ENCODE measurements around the gene NIPAL4.
A peak's percentile ranks its signal among the peaks of the same experiment; 100 is the strongest.
"Not testable (repeated sequence)": the region's sequence is repeated elsewhere in the genome, so short reads cannot be mapped to it uniquely, and the experiment has no call there.

The NIPAL4 gene

DNA sequence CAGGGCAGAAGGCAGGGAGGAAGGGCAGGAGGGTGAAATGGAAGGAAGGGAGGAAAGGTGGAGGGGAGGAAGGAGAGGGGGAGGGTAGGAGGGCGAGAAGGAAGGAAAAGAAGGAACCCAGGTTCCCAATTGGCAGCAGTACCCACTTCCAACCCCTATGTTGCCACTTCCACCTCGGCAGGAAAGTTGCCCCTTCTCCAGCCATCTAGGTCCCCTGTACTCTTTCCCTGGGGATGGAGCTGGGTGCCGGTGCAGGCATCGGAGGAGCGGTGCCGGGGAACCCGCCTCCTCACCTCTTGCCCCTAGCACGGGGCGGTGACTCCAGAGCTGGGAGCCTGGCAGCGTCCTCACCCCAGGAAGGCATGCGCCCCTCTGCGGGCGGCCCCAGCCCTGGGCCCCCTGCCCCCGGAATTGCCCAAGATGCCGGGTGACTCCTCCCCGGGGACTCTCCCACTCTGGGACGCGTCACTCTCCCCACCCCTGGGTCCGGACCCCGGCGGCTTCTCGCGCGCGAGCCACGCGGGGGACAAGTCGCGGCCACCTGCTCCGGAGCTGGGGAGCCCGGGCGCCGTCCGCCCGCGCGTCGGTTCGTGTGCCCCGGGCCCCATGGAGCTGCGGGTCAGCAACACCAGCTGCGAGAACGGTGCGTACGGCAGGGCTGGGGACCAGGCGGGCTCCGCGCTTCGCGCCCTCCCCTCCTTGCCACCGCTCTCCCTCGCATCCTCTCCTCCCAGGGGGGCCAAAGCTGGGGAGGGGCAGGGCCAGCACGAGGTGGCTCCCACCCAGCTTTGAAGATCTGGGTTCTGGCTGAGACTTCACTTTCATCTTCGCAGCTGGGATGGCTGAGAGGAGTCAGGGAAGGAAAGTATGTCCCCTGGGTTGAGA, at the start of gene NIPAL4:
TSS of gene NIPAL4 (plus strand) at position 499 of the 885 bp plus-strand sequence. CDS start at position 607, 108 bp downstream.
- Mint-ChIP-seq H3K4me3 (peak within 1 kb of the TSS; percentile 68), H3K4me1 (peaks cover 27% of the 10 kb centered on the region), H3K27ac (peak within 1 kb of the TSS; percentile 26), H3K36me3 (ENCODE audit: low read depth) (no peaks in the 10 kb centered on the region), H3K27me3 (peaks cover 36% of the 10 kb centered on the region), H3K9me3 (no peaks in the 10 kb centered on the region)
- peak; percentile 56 for DNase-seq
- peak; percentile 45 for ATAC-seq

DNA sequence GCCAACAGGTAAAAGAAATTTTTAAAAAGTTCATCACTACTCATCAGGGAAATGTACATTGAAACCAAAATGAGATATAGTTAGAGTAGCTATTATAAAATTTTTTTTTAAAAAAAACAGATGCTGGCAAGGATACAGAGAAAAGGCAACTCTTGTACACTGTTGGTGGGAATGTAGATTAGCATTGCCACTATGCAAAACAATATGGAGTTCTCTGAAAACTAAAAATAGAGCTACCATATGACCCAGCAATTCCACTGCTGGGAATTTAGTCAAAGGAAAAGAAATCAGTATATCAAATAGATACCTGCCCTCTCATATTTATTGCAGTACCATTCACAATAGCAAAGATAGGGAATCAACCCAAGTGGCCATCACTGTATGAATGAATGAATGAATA, 44.2 kb upstream of the NIPAL4 start:
- no peak overlapping the region for H3K27ac Mint-ChIP-seq
- H3K4me1 Mint-ChIP-seq: no peaks in the 10 kb centered on the region
- H3K27me3 Mint-ChIP-seq: peaks cover 9% of the 10 kb centered on the region
- DNase-seq (no peak), ATAC-seq (no peak)
- peaks cover 6% of the 10 kb centered on the region for H3K36me3 Mint-ChIP-seq (ENCODE audit: low read depth)
- no peak overlapping the region for H3K4me3 Mint-ChIP-seq
- H3K9me3 Mint-ChIP-seq: peaks cover 14% of the 10 kb centered on the region

DNA sequence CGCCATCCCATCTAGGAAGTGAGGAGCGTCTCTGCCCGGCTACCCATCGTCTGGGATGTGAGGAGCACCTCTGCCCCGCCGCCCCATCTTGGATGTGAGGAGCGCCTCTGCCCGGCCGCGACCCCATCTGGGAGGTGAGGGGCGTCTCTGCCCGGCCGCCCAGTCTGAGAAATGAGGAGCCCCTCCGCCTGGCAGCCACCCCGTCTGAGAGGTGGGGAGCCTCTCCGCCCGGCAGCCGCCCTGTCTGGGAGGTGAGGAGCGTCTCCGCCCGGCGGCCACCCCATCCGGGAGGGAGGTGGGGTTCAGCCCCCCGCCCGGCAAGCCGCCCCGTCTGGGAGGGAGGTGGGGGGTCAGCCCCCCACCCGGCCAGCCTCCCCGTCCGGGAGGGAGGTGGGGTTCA, 40.5 kb upstream of the NIPAL4 start:
- not testable (repeated sequence) for ATAC-seq; H3K9me3 Mint-ChIP-seq; H3K36me3 Mint-ChIP-seq (ENCODE audit: low read depth); H3K27ac Mint-ChIP-seq; H3K4me1 Mint-ChIP-seq; H3K27me3 Mint-ChIP-seq; H3K4me3 Mint-ChIP-seq; DNase-seq

DNA sequence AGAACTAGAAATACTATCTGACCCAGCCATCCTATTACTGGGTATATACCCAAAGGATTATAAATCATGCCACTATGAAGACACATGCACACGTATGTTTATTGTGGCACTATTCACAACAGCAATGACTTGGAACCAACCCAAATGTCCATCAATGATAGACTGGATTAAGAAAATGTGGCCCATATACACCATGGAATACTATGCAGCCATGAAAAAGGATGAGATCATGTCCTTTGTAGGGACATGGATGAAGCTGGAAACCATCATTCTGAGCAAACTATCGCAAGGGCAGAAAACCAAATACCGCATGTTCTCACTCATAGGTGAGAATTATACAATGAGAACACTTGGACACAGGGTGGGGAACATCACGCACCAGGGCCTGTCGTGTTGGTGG, 30.1 kb upstream of the NIPAL4 start:
- not testable (repeated sequence) for H3K9me3 Mint-ChIP-seq; H3K27ac Mint-ChIP-seq; H3K4me1 Mint-ChIP-seq; H3K27me3 Mint-ChIP-seq; H3K36me3 Mint-ChIP-seq (ENCODE audit: low read depth); ATAC-seq; H3K4me3 Mint-ChIP-seq; DNase-seq

DNA sequence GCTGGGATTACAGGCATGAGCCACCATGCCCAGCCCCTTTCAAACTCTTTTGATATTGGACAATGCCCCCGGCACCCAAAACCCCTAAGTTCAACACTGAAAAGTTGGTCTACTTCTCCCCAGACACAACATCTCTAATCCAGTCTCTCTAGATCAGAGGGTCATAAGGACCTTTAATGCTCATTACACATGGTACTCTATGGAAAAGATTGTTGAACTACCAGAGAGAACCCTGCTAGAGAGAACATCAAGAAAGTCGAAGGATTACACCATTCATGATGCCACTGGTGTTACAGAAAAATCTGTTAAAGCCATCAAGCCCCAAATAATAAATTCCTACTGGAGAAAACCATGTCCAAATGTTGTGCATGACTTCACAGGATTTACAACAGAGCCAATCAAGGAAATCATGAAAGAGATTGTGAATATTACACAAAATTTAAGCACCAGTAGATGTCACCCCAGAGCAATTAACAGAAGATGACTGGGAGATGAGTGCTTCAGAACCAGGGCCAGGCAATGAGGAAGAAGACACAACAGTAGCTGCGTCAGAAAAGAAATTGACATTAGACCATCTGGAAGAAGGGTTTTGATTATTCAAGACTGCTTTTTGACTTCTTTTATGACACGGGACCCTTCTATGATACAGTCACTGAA, 28.3 kb upstream of the NIPAL4 start:
- peak; percentile 14 for DNase-seq
- Mint-ChIP-seq H3K27me3 (peaks cover 12% of the 10 kb centered on the region), H3K4me3 (no peak overlapping the region), H3K9me3 (no peaks in the 10 kb centered on the region), H3K36me3 (ENCODE audit: low read depth) (no peaks in the 10 kb centered on the region), H3K4me1 (peaks cover 2% of the 10 kb centered on the region), H3K27ac (no peak overlapping the region)
- ATAC-seq: peak; percentile 71

DNA sequence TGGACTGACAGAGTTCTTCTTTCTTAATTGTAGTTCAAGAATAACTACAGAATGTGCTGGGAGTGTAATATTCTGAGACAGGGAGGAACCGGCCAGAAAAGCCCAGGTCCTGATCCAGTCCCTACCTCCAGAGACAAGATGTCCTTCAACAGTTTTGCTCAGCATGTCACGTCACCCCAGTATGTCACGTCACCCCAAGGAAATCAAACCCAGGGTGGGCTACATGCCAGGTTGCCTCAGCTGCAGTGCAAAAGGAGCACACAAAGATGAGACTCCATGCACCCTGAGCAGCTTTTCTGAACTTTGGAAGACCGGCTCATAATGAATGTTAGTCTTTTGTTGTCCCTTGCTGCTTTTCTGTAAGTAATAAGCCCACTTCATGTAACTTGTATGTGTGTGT, 25.9 kb upstream of the NIPAL4 start:
- Mint-ChIP-seq H3K4me1 (peaks cover 2% of the 10 kb centered on the region), H3K9me3 (no peaks in the 10 kb centered on the region), H3K4me3 (no peak overlapping the region), H3K36me3 (ENCODE audit: low read depth) (no peaks in the 10 kb centered on the region), H3K27ac (no peak overlapping the region), H3K27me3 (peaks cover 10% of the 10 kb centered on the region)
- no peak for DNase-seq
- ATAC-seq: no peak

DNA sequence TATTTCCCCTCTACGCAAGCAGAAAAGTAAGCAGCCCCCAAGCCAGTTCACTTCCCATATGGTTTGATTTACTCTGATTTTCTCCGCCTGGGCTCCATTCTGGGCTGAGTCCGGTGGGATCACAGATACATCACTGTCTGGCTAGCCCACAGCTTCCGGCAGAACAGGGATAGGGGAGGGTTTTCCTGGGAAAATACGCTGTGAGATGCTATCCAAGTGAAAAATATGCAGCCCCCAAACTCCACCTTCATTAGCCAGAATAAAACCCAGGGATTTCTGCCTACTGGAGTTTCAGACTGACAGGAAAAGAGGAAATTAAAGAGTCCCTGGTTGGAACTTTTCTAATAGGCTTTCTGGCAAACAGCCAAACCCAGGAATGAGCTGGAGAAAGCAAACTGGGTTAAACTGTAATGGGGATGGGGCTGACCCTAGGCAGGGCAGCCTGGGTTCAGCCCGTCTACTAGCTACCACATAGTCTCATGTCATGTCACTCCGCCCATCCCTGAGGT, 16.9 kb upstream of the NIPAL4 start:
- H3K27ac Mint-ChIP-seq: no peak overlapping the region

DNA sequence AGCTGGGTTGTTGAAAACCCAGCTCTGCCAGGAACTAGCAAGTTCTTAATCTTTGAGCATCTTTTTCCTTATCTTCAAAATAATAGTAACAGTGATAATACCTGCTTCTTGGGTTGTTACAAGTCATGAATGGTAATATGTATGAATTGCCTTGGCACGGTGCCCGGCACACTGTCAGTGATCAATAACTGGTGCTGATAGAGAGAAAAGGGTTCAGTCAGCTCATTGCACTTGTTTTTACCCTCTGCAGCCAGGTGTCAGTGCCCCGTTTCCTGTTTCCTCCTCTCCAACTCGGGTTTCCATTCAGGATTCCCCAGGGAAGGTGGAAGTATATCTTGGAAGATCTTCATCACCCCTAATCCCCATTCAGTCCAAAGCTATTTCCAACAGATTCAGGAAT, 15.8 kb upstream of the NIPAL4 start:
- Mint-ChIP-seq H3K9me3 (no peaks in the 10 kb centered on the region), H3K27ac (no peak overlapping the region), H3K36me3 (ENCODE audit: low read depth) (no peaks in the 10 kb centered on the region), H3K4me1 (no peaks in the 10 kb centered on the region), H3K4me3 (no peak overlapping the region), H3K27me3 (peaks cover 5% of the 10 kb centered on the region)
- ATAC-seq (no peak), DNase-seq (no peak)

More for the DNA sequence above, 16.9 kb upstream of the NIPAL4 start:
- no peaks in the 10 kb centered on the region for H3K36me3 Mint-ChIP-seq (ENCODE audit: low read depth)
- no peaks in the 10 kb centered on the region for H3K9me3 Mint-ChIP-seq
- H3K4me3 Mint-ChIP-seq: no peak overlapping the region
- ATAC-seq: no peak
- no peak for DNase-seq
- peaks cover 5% of the 10 kb centered on the region for H3K27me3 Mint-ChIP-seq
- H3K4me1 Mint-ChIP-seq: no peaks in the 10 kb centered on the region

DNA sequence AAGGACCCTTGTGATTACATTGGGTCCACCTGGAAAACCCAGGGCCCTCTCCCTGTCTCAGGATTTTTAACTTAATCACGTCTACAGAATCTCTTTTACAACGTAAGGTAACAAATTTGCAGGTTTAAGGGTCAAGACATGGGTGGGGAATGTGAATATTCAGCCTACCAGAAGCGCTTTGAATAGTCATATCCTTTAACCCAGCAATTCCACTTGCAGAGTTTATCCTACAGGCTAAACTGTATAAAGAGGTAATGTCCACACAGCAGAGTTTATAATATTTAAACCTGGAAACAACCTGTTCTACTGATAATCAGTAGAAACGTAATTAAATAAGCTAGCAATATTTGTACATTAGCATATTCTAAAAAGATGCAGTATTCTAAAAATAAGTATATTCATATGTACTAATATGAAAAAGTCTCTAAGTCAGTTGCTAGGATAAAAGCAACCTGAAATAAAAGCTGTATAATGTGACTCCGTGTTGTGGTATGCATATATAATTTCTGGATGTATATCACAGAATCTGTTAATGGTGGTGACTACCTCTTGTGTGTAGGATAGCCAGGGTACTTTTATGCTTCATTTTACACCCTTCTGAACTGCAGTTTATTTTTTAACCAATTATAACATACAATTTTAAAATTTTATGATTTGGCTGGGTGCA, 14.1 kb upstream of the NIPAL4 start:
- ATAC-seq (no peak), DNase-seq (no peak)
- no peaks in the 10 kb centered on the region for H3K9me3 Mint-ChIP-seq
- H3K27ac Mint-ChIP-seq: no peak overlapping the region
- H3K27me3 Mint-ChIP-seq: peaks cover 5% of the 10 kb centered on the region
- H3K4me3 Mint-ChIP-seq: no peak overlapping the region
- H3K4me1 Mint-ChIP-seq: no peaks in the 10 kb centered on the region
- H3K36me3 Mint-ChIP-seq (ENCODE audit: low read depth): no peaks in the 10 kb centered on the region

DNA sequence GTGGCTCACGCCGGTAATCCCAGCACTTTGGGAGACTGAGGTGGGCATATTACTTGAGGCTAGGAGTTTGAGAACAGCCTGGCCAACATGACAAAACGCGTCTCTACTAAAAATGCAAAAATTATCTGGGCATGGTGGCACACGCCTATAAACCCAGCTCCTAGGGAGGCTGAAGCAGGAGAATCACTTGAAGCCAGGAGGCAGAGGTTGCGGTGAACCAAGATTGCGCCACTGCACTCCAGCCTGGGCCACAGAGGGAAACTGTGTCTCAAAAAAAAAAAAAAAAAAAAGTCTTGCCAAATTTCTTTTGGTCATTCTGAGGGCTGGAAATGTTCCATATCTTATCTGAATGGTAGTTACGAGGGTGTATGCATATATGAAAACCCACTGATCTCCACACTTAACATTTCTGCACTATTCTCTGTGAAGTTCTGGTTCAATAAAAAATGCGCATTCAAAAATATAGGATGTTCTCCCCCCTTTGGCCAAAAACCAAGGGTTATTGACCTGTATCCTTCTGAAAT, 13.5 kb upstream of the NIPAL4 start:
- Mint-ChIP-seq H3K27me3 (peaks cover 5% of the 10 kb centered on the region), H3K36me3 (ENCODE audit: low read depth) (no peaks in the 10 kb centered on the region), H3K9me3 (no peaks in the 10 kb centered on the region), H3K27ac (no peak overlapping the region), H3K4me1 (no peaks in the 10 kb centered on the region), H3K4me3 (no peak overlapping the region)
- ATAC-seq (no peak), DNase-seq (no peak)

DNA sequence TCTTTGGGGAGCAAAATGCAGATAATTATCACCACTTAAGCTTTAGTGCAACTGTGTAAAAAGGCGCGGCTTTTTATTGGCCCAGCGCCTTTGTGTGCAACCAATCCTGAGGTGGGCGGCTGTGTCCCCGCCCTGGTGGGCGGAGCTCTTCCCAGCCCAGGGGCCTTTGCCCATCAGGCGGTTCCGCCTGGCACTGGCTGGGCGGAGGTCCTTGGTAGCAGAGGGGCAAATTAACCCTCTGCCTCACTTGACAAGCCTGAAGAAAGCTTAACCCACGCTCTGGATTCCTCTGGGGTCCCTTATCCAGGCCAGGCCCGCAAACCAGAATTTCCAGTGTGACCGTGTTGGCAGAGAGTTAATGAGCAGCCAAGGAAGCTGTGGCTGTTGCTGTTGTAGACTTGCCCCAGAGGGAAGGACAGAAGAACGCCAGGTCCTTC, 12.8 kb upstream of the NIPAL4 start:
- no peaks in the 10 kb centered on the region for H3K4me1 Mint-ChIP-seq
- ATAC-seq: no peak
- H3K27me3 Mint-ChIP-seq: peaks cover 5% of the 10 kb centered on the region
- no peak for DNase-seq
- H3K9me3 Mint-ChIP-seq: no peaks in the 10 kb centered on the region
- H3K27ac Mint-ChIP-seq: no peak overlapping the region
- no peaks in the 10 kb centered on the region for H3K36me3 Mint-ChIP-seq (ENCODE audit: low read depth)
- no peak overlapping the region for H3K4me3 Mint-ChIP-seq

DNA sequence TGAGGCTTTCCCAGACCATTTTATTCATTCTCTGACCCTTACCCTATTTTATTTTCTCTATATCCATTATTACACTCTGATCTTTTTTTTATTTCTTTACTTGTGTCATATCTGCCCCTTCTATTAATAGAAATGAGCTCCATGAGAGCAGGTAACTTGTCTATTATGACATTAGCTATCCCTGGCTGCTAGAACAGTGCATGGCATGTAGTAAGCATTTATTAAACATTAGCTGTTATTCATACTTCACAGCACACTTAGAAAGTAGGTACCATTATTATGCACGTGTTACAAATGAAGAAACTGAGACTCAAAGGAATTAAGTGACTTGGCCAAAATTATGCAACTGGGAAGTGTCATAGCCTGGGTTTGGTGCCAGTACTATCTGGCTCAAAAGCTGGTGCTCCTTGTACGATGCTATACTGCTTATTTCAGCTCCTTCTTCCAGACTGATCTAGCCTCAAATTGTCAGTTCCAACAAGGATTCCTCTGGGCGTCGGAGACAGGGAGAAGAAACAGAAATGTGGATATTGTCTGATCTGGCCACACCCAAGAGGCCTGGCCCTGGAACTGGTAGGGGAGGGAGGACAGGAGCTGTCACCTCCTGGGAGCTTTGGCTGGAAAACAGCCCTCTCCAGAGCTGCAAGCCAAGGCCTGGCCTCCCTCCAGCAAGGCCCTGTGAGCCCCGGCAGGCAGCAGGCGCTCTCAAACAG, 10.8 kb upstream of the NIPAL4 start:
- no peaks in the 10 kb centered on the region for H3K9me3 Mint-ChIP-seq
- ATAC-seq (no peak), DNase-seq (no peak)
- no peaks in the 10 kb centered on the region for H3K36me3 Mint-ChIP-seq (ENCODE audit: low read depth)
- no peak overlapping the region for H3K27ac Mint-ChIP-seq
- H3K4me1 Mint-ChIP-seq: no peaks in the 10 kb centered on the region
- no peaks in the 10 kb centered on the region for H3K27me3 Mint-ChIP-seq
- no peak overlapping the region for H3K4me3 Mint-ChIP-seq

DNA sequence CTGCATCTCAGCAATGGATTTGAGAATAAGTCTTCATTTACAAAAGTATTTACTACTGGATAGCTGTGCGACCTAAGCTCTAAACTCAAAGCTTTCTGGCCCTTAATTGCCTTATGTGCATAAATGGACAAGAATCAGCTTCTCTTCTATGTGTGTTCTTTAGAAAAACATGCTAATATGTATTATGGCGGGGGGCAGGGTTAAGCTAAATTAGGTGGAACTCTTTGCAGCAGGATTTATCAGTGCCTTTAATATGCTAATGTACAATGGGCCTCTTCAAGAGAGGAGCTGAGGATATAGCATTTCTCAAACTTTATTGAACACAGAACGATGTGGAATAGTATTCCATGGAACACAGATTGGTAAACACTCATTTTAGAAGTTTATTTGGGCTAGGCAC, 10.0 kb upstream of the NIPAL4 start:
- H3K27ac Mint-ChIP-seq: no peak overlapping the region
- no peaks in the 10 kb centered on the region for H3K9me3 Mint-ChIP-seq
- H3K27me3 Mint-ChIP-seq: peaks cover 6% of the 10 kb centered on the region
- H3K36me3 Mint-ChIP-seq (ENCODE audit: low read depth): no peaks in the 10 kb centered on the region
- ATAC-seq (no peak), DNase-seq (no peak)
- H3K4me3 Mint-ChIP-seq: no peak overlapping the region
- no peaks in the 10 kb centered on the region for H3K4me1 Mint-ChIP-seq

DNA sequence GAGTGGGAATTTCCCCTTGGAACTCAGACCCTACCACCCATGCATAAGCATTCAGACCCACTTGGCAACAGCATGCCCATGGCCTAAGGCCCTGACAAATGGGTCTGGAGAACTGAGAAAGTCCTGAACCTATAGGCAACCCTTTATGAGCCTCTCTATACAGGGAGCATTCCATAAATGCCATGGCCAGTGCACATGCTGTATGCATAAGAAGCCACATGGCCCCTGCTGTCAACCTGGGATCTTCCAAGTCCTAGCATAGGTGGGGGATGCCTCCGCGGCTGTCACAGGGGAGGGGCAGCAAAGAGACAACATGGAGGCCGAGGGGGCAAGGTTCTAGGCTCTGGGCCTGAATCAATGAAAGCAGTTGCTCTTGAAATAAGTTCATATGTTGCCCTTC, 8.2 kb upstream of the NIPAL4 start:
- Mint-ChIP-seq H3K9me3 (no peaks in the 10 kb centered on the region), H3K27me3 (peaks cover 9% of the 10 kb centered on the region)
- no peak for ATAC-seq

More for the DNA sequence above, 8.2 kb upstream of the NIPAL4 start:
- no peak overlapping the region for H3K27ac Mint-ChIP-seq
- H3K4me3 Mint-ChIP-seq: no peak overlapping the region
- H3K36me3 Mint-ChIP-seq (ENCODE audit: low read depth): no peaks in the 10 kb centered on the region
- no peak for DNase-seq
- peaks cover 3% of the 10 kb centered on the region for H3K4me1 Mint-ChIP-seq
